Upper lobe of left lung (tissue), 6 donors: ENCODE data around the gene BRI3. TPM values are rescaled to one million over a fixed set of nuclear protein-coding genes. Genes with fewer than 3 reads are reported as not detected.

Experiments used
- ATAC-seq, 2 donors: fragments of 200-7000 bp; cut with Tn5 transposase; one replicate each; pipeline ENCODE4 v1.9.1; 2022; ENCODE audit warnings: mild to moderate bottlenecking in 2 of 2, moderate library complexity in 2 of 2; ENCODE audit not compliant: low FRiP score in 2 of 2
- DNase-seq, 2 donors: peaks; one replicate each; pipeline ENCODE4 v3.0.0-alpha.2; 2019 to 2020
- H3K27ac ChIP-seq, 4 donors: fragments of 200-600 bp; sonication (generic); one replicate each; pipeline ENCODE4 v1.5.1; 2016 to 2019
- H3K27me3 ChIP-seq, 4 donors: fragments of 200-600 bp; sonication (generic); one replicate each; pipeline ENCODE4 v1.5.1; 2017 to 2019
- H3K36me3 ChIP-seq, 4 donors: fragments of 200-600 bp; sonication (generic); one replicate each; pipeline ENCODE4 v1.5.1; 2016 to 2019
- H3K4me1 ChIP-seq, 4 donors: fragments of 200-600 bp; sonication (generic); one replicate each; pipeline ENCODE4 v1.5.1; 2018 to 2019
- H3K4me3 ChIP-seq, 4 donors: fragments of 200-600 bp; sonication (generic); one replicate each; pipeline ENCODE4 v1.5.1; 2017 to 2019; ENCODE audit warnings: mild to moderate bottlenecking in 2 of 4, moderate library complexity in 1 of 4
- H3K9me3 ChIP-seq, 4 donors: fragments of 200-600 bp; sonication (generic); one replicate each; pipeline ENCODE4 v1.5.1; 2018 to 2019
- CTCF ChIP-seq, 6 experiments: fragments of 450-650 bp in 4 of 6; fragments of 200-600 bp in 2 of 6; sonication (generic) in 2 of 6; IDR thresholded peaks; one replicate each; pipeline ENCODE4 v1.5.1; 2016 to 2019; ENCODE audit warnings: antibody characterized with exemption in 6 of 6
- EP300 ChIP-seq, 4 donors: sonication (generic); formaldehyde crosslinking; IDR thresholded peaks; one replicate each; pipeline ENCODE4 v1.5.1; 2017; ENCODE audit warnings: antibody characterized with exemption in 4 of 4, control low read depth in 2 of 4
- POLR2A ChIP-seq, 4 donors: fragments of 450-650 bp; IDR thresholded peaks; one replicate each; pipeline ENCODE4 v1.5.1; 2016 to 2017; ENCODE audit warnings: antibody characterized with exemption in 4 of 4, mild to moderate bottlenecking in 2 of 4
- POLR2AphosphoS5 ChIP-seq, 2 donors: sonication (generic); formaldehyde crosslinking; IDR thresholded peaks; one replicate each; pipeline ENCODE4 v1.5.1; 2017; ENCODE audit warnings: antibody characterized with exemption in 2 of 2
- whole genome bisulfite sequencing, 2 donors: methylation state at CpG; one replicate each; pipeline ENCODE4 v1.1.5; 2017 to 2018; 5-methylcytosine and 5-hydroxymethylcytosine counted together
- total RNA-seq, 6 donors: library from RNA; depleted of rRNA in 4 of 6; stranded (reverse); fragments of >200 nt in 4 of 6; gene quantifications; one replicate each; pipeline versions ENCODE4 v1.1.0 to v1.2.1, GENCODE V29; 2016 to 2021
- donor health status: DM: no; HTN: no; CAD: no; lungs with moderate emphysema.
- donor health status: DM: no; HTN: yes; CAD: no; lungs with severe emphysema.

The BRI3 gene
- total RNA-seq, 6 donors from 2014 or later = 113 to 703 (median 143) TPM

DNA sequence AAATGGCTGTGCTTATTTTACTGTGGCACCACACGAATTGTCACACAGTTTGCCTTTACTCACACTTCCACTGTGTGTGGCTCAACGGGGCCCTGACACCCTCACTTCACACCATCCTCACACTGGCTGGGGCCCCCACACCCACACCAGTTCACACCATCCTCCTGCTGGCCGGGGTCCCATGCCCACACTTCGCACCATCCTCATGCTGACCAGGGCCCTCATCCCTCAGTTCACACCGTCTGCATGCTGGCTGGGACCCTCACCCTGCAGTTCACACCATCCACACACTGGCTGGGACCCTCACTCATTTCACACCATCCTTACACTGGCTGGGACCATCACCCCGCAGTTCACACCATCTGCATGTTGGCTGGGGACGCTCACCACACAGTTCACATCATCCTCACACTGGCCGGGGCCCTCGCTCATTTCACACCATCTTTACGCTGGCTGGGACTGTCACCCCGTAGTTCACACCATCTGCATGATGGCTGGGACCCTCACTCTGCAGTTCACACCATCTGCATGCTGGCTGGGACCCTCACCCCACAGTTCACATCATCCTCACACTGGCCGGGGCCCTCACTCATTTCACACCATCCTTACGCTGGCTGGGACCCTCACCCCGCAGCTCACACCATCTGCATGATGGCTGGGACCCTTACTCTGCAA is 36.0 kb downstream of the BRI3 start:
- Histone ChIP-seq H3K4me3 (no peak overlapping the region), H3K4me1 (no peaks in the 10 kb centered on the region), H3K27ac (no peak overlapping the region), H3K9me3 (no peaks in the 10 kb centered on the region), H3K27me3 (no peaks in the 10 kb centered on the region), H3K36me3 (peaks cover 0 to 28% (median 4%) of the 10 kb centered on the region in 4 donors)
- ATAC-seq (no peak), DNase-seq (peak in 1 of 2 donors; percentile 20)
- WGBS, 2 donors = 91 to 96% methylated on average over 14 of the region's 14 CpGs
- TF ChIP-seq POLR2A (IDR thresholded peaks at IDR 0.05) = no peak
- no peak for TF ChIP-seq CTCF (IDR thresholded peaks at IDR 0.05)
- no peak for TF ChIP-seq EP300 (IDR thresholded peaks at IDR 0.05)
- TF ChIP-seq POLR2AphosphoS5 (IDR thresholded peaks at IDR 0.05) = no peak

- WGBS, 2 donors = 83 to 87% methylated on average over 9 of the region's 9 CpGs
- DNase-seq = no peak
- Histone ChIP-seq H3K27me3 (no peaks in the 10 kb centered on the region), H3K9me3 (no peaks in the 10 kb centered on the region), H3K4me1 (no peaks in the 10 kb centered on the region), H3K36me3 (peaks cover 0 to 20% (median 4%) of the 10 kb centered on the region in 4 donors), H3K27ac (no peak overlapping the region), H3K4me3 (no peak overlapping the region)
- no peak for TF ChIP-seq POLR2AphosphoS5 (IDR thresholded peaks at IDR 0.05)
- no peak for TF ChIP-seq CTCF (IDR thresholded peaks at IDR 0.05)
- no peak for TF ChIP-seq EP300 (IDR thresholded peaks at IDR 0.05)
- no peak for TF ChIP-seq POLR2A (IDR thresholded peaks at IDR 0.05)
- no peak for ATAC-seq
These were observed 37.7 kb downstream of the BRI3 start for GRCh38 chr7:98319176-98319575.

GRCh38 chr7:98321301-98321700 is 39.8 kb downstream of the BRI3 start:
- DNase-seq = no peak
- TF ChIP-seq EP300 (IDR thresholded peaks at IDR 0.05) (no peak), POLR2AphosphoS5 (IDR thresholded peaks at IDR 0.05) (no peak)

DNA sequence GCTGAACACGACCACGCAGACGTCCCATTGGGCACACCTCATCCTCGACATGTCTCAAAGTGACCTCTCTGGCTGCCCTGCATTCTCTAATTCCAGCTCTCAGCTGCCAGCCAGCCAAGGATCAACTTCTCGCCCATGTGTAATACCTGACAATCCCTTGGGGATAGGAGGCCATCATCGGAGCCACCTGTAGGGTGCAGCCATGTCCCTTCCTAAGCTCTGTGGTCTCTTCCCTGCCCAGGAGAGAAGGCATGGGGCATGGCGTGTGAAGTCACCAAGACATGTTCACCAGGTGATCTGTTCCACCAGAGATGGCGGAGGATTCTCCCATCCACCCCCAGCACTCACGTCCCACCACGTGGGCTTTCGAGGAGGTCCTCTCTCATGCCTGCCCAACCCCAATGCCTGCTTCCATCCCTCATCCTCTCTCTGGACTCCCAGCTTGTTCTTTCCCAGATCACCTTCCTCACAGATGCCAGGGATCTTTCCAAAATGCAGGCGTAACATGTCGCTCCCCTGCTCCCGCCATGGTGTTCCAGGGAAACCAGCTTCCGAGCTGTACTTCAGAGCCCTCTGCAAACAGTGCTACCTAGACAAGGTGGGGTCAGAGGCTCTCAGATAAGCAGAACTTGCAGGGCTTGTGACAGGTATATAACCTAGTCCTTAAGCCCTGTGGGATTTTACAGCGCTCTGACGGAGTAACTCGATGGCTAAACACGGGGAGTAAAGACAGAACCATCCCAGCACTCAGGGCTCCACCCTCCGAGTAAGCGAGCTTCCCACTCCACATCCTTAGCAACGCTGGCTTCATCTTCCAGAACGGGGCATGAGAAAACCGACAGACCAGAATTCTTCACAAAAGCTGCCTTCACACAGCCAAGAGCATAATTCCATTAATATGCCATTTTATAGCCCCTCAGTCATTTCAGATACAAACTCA is 41.1 kb downstream of the BRI3 start:
- no peaks in the 10 kb centered on the region for H3K27me3 ChIP-seq
- ATAC-seq (peak in 1 of 2 donors; percentile 16), DNase-seq (no peak)
- no peaks in the 10 kb centered on the region for H3K36me3 ChIP-seq
- no peak overlapping the region for H3K4me3 ChIP-seq
- TF ChIP-seq POLR2A (IDR thresholded peaks at IDR 0.05) = no peak
- peak in 1 of 6 experiments; percentile 19 for TF ChIP-seq CTCF (IDR thresholded peaks at IDR 0.05)
- H3K9me3 ChIP-seq = no peaks in the 10 kb centered on the region
- H3K4me1 ChIP-seq = no peaks in the 10 kb centered on the region
- WGBS, 2 donors = 73 to 76% methylated on average over 24 of the region's 24 CpGs
- no peak overlapping the region for H3K27ac ChIP-seq

More at GRCh38 chr7:98321301-98321700, 39.8 kb downstream of the BRI3 start:
- 80% methylated on average over 5 to 10 of the region's 10 CpGs for WGBS, 2 donors
- no peaks in the 10 kb centered on the region for H3K36me3 ChIP-seq
- H3K4me3 ChIP-seq = no peak overlapping the region
- H3K4me1 ChIP-seq = no peaks in the 10 kb centered on the region
- H3K9me3 ChIP-seq = no peaks in the 10 kb centered on the region
- no peak overlapping the region for H3K27ac ChIP-seq
- ATAC-seq = no peak
- no peaks in the 10 kb centered on the region for H3K27me3 ChIP-seq

DNA sequence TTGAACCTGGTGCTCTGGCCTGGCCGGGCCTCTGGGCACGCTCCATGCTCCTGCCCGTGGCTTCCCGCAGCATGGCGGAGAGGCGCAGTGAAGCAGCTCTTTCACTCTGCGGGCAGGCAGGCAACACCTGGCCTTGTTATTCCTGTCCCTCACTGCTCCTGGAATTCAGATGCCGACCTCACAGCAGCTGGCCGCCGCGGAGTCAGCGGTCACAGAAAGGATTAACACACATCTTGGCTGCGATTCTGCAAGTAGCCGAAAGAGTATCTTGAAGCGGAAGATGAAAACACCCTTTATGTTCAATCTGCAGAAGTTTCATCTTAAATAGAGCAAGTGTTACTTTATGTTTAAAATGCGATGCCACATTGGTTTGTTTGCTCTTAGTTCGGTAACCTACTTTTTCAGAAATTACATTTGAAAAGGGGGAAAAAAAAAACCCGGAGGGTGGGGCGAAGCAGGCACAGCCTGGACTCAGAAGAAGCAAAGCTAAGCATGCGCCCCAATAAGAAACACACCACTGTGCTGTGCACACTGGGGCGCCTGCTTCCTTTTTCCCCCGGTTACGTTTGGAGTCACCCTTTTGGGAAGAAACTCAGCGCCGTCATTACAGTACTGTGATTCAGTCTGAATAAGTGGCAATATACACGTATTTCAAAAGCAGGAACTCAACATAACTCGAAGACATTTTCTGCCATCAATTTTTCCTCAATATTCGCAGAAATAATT is 42.3 kb downstream of the BRI3 start:
- H3K36me3 ChIP-seq = no peaks in the 10 kb centered on the region
- no peak for ATAC-seq
- WGBS, 2 donors = 72 to 78% methylated on average over 28 of the region's 28 CpGs
- H3K27ac ChIP-seq = no peak overlapping the region
- no peaks in the 10 kb centered on the region for H3K4me1 ChIP-seq
- no peak for DNase-seq
- no peak overlapping the region for H3K4me3 ChIP-seq
- TF ChIP-seq EP300 (IDR thresholded peaks at IDR 0.05) = no peak
- H3K27me3 ChIP-seq = no peaks in the 10 kb centered on the region
- no peaks in the 10 kb centered on the region for H3K9me3 ChIP-seq
